ENCODE data around the gene SLCO2A1.

Gene SLCO2A1

GRCh38 chr3:134060561-134061385 lies 31.0 kb upstream of the SLCO2A1 start:
- DNase-seq, result no peak

GRCh38 chr3:134059671-134060560 lies 30.2 kb upstream of the SLCO2A1 start:
- no peak for DNase-seq

- DNase-seq, result no peak
Measured at GRCh38 chr3:134059035-134059601, 29.4 kb upstream of the SLCO2A1 start.

GRCh38 chr3:134057654-134058110 lies 28.0 kb upstream of the SLCO2A1 start:
- no peak for DNase-seq

- no peak for DNase-seq
Measured at GRCh38 chr3:134057006-134057653, 27.4 kb upstream of the SLCO2A1 start.

- no peak for DNase-seq
Measured at GRCh38 chr3:134056464-134056891, 26.8 kb upstream of the SLCO2A1 start.

- DNase-seq, result no peak
Measured at GRCh38 chr3:134055661-134056060, 25.9 kb upstream of the SLCO2A1 start.

GRCh38 chr3:134054881-134055280 lies 25.2 kb upstream of the SLCO2A1 start:
- DNase-seq, result no peak

- DNase-seq, result no peak
Measured at GRCh38 chr3:134054231-134054630, 24.5 kb upstream of the SLCO2A1 start.

- DNase-seq, result no peak
Measured at GRCh38 chr3:134052370-134052769, 22.6 kb upstream of the SLCO2A1 start.

GRCh38 chr3:134049676-134050075 lies 20.0 kb upstream of the SLCO2A1 start:
- DNase-seq, result no peak

- DNase-seq, result no peak
Measured at GRCh38 chr3:134048278-134048996, 18.7 kb upstream of the SLCO2A1 start.

GRCh38 chr3:134044459-134044858 lies 14.7 kb upstream of the SLCO2A1 start:
- DNase-seq, result no peak

- no peak for DNase-seq
Measured at GRCh38 chr3:134040066-134040465, 10.3 kb upstream of the SLCO2A1 start.

GRCh38 chr3:134039161-134039862 lies 9.6 kb upstream of the SLCO2A1 start:
- no peak for DNase-seq

- DNase-seq, result no peak
Measured at GRCh38 chr3:134038716-134039115, 9.0 kb upstream of the SLCO2A1 start.

- no peak for DNase-seq
Measured at GRCh38 chr3:134038071-134038491, 8.4 kb upstream of the SLCO2A1 start.

- no peak for DNase-seq
Measured at GRCh38 chr3:134037168-134037567, 7.4 kb upstream of the SLCO2A1 start.

- DNase-seq, result no peak
Measured at GRCh38 chr3:134036291-134036690, 6.6 kb upstream of the SLCO2A1 start.

GRCh38 chr3:134035836-134036235 lies 6.1 kb upstream of the SLCO2A1 start:
- no peak for DNase-seq

GRCh38 chr3:134034005-134034785 lies 4.5 kb upstream of the SLCO2A1 start:
- DNase-seq, result no peak
